Transverse colon (tissue), 4 donors: ENCODE measurements around the gene POR. TPM values are rescaled to one million over a fixed set of nuclear protein-coding genes. Genes with fewer than 3 reads are reported as not detected.

Experiments used
- DNase-seq: peaks from one replicate; pipeline ENCODE4 v3.0.0-alpha.2; 2019
- H3K27ac ChIP-seq, 4 donors: fragments of 200-600 bp; sonication (generic); 2 replicates each; pipeline ENCODE4 v1.5.1; 2016 to 2018; ENCODE audit warnings: inconsistent platforms in 4 of 4
- H3K27me3 ChIP-seq: fragments of 200-600 bp; sonication (generic); 2 replicates; pipeline ENCODE4 v1.5.1; 2017; ENCODE audit warnings: inconsistent platforms
- H3K36me3 ChIP-seq, 4 donors: fragments of 200-600 bp; sonication (generic); 2 replicates each; pipeline ENCODE4 v1.5.1; 2017 to 2019; ENCODE audit warnings: inconsistent platforms in 4 of 4
- H3K4me1 ChIP-seq, 4 donors: fragments of 200-600 bp; sonication (generic); 2 replicates each; pipeline ENCODE4 v1.5.1; 2017 to 2020; ENCODE audit warnings: inconsistent platforms in 4 of 4
- H3K4me3 ChIP-seq, 4 donors: fragments of 200-600 bp; sonication (generic); 1 replicate in 1 of 4; 2 replicates in 3 of 4; pipeline versions ENCODE4 v1.5.1 to v1.6.1; 2017 to 2019; ENCODE audit warnings: inconsistent platforms in 4 of 4
- H3K9me3 ChIP-seq, 2 donors: fragments of 200-600 bp; sonication (generic); 2 replicates each; pipeline ENCODE4 v1.5.1; 2017 to 2019; ENCODE audit warnings: inconsistent platforms in 2 of 2
- CTCF ChIP-seq, 5 experiments: fragments of 200-600 bp in 3 of 5; fragments of 450-650 bp in 2 of 5; sonication (generic) in 3 of 5; IDR thresholded peaks; 1 replicate in 2 of 5; 2 replicates in 3 of 5; pipeline ENCODE4 v1.5.1; 2016 to 2017; ENCODE audit warnings: antibody characterized with exemption in 5 of 5, inconsistent platforms in 3 of 5, mild to moderate bottlenecking in 2 of 5, moderate library complexity in 1 of 5
- EP300 ChIP-seq: sonication (generic); formaldehyde crosslinking; IDR thresholded peaks from one replicate; pipeline ENCODE4 v1.6.1; 2017; ENCODE audit warnings: antibody characterized with exemption, low read depth
- POLR2A ChIP-seq: fragments of 450-650 bp; IDR thresholded peaks from one replicate; pipeline ENCODE4 v1.6.1; 2016; ENCODE audit warnings: antibody characterized with exemption, mild to moderate bottlenecking, moderate library complexity
- POLR2AphosphoS5 ChIP-seq, 3 donors: sonication (generic); formaldehyde crosslinking; IDR thresholded peaks; one replicate each; pipeline ENCODE4 v1.6.1; 2016; ENCODE audit warnings: antibody characterized with exemption in 3 of 3
- WGBS, 2 donors: methylation state at CpG; one replicate each; pipeline ENCODE4 v1.1.5; 2018; ENCODE audit warnings: low coverage in 1 of 2; 5-methylcytosine and 5-hydroxymethylcytosine counted together
- in situ Hi-C, 4 donors: fragments of 200-750 bp; cut with MboI; loops; one replicate each; pipeline versions ENCODE4 v1.15.0 to v1.15.1; 2017; ENCODE audit warnings: low sequenced_read_pairs in 3 of 4, low pct_ligation_motif_present in 1 of 4, low pct_unique_long_range_greater_than_20kb in 1 of 4
- intact Hi-C: fragments of 100-400 bp; cut with DNase I; formaldehyde crosslinking; loops from one replicate; pipeline ENCODE4 v1.15.1; 2023; ENCODE audit warnings: low total_unique reads
- total RNA-seq, 4 donors: library from RNA; depleted of rRNA; stranded (reverse); fragments of >200 nt; gene quantifications; one replicate each; pipeline ENCODE4 v1.1.0, GENCODE V29; 2016

The POR gene
- total RNA-seq, 4 donors from 2014 or later = 95.9 to 200 (median 149) TPM

GRCh38 chr7:75916685-75917634 is 2.0 kb downstream of the POR start:
- Histone ChIP-seq H3K4me3 (no peak overlapping the region), H3K4me1 (peaks cover 6 to 46% (median 28%) of the 10 kb centered on the region in 4 donors), H3K36me3 (no peaks in the 10 kb centered on the region), H3K9me3 (no peaks in the 10 kb centered on the region), H3K27me3 (no peaks in the 10 kb centered on the region), H3K27ac (no peak overlapping the region)
- intact Hi-C loops (loop anchor here (5.0 to 10.0 kb wide), 3 partner anchors 40 to 78 kb away; partner anchors contain the start of genes RHBDD2 and TMEM120A), in situ Hi-C loops (loop anchor here in 1 of 4 donors (10.0 kb wide), 1 partner anchor 78 kb away; the partner anchor contains the start of gene TMEM120A)
- TF ChIP-seq EP300 (no peak), POLR2A (no peak), CTCF (IDR thresholded peaks at IDR 0.05) (no peak)
- WGBS, 2 donors = 88 to 92% methylated on average over 11 of the region's 11 CpGs
- no peak for DNase-seq

- no peaks in the 10 kb centered on the region for H3K9me3 ChIP-seq
- DNase-seq = peak; percentile 40
- H3K4me1 ChIP-seq = peaks cover 0 to 37% (median 20%) of the 10 kb centered on the region in 4 donors
- H3K36me3 ChIP-seq = no peaks in the 10 kb centered on the region
- H3K27me3 ChIP-seq = no peaks in the 10 kb centered on the region
- no peak overlapping the region for H3K4me3 ChIP-seq
- intact Hi-C loops = no loop called here
- in situ Hi-C loops = no loop called here
- 63 to 80% methylated on average over 6 to 19 of the region's 19 CpGs for WGBS, 2 donors
- H3K27ac ChIP-seq = no peak overlapping the region
- TF ChIP-seq POLR2A = no peak
- peak; percentile 68 for TF ChIP-seq EP300
- peak in 2 of 3 donors; percentile 61 to 69 for TF ChIP-seq POLR2AphosphoS5 (IDR thresholded peaks at IDR 0.05)
Observed at GRCh38 chr7:75920431-75921161, 5.6 kb downstream of the POR start.

GRCh38 chr7:75921479-75921878 is 6.5 kb downstream of the POR start:
- in situ Hi-C loops (no loop called here), intact Hi-C loops (no loop called here)
- H3K4me1 ChIP-seq = peaks cover 0 to 29% (median 12%) of the 10 kb centered on the region in 4 donors
- no peaks in the 10 kb centered on the region for H3K9me3 ChIP-seq
- no peak overlapping the region for H3K4me3 ChIP-seq
- no peak for DNase-seq
- WGBS, 2 donors = 68 to 79% methylated on average over 9 to 14 of the region's 14 CpGs
- H3K27me3 ChIP-seq = no peaks in the 10 kb centered on the region
- no peak overlapping the region for H3K27ac ChIP-seq
- H3K36me3 ChIP-seq = no peaks in the 10 kb centered on the region
- TF ChIP-seq CTCF (IDR thresholded peaks at IDR 0.05) = no peak
- no peak for TF ChIP-seq EP300
- TF ChIP-seq POLR2A = no peak
- TF ChIP-seq POLR2AphosphoS5 (IDR thresholded peaks at IDR 0.05) = no peak

GRCh38 chr7:75922966-75923603 is 8.1 kb downstream of the POR start:
- Histone ChIP-seq H3K27ac (no peak overlapping the region), H3K36me3 (no peaks in the 10 kb centered on the region), H3K4me1 (peaks cover 0 to 23% (median 12%) of the 10 kb centered on the region in 4 donors), H3K4me3 (no peak overlapping the region), H3K27me3 (no peaks in the 10 kb centered on the region), H3K9me3 (no peaks in the 10 kb centered on the region)
- WGBS, 2 donors = 86 to 88% methylated on average over 7 to 9 of the region's 9 CpGs
- in situ Hi-C loops (no loop called here), intact Hi-C loops (no loop called here)
- TF ChIP-seq POLR2A (no peak), CTCF (IDR thresholded peaks at IDR 0.05) (no peak), POLR2AphosphoS5 (IDR thresholded peaks at IDR 0.05) (no peak), EP300 (no peak)
- DNase-seq = no peak
